Measurements from ENCODE around the gene SCRN2. TPM values are rescaled to one million over a fixed set of nuclear protein-coding genes. Genes with fewer than 3 reads are reported as not detected.

The SCRN2 gene
- total RNA-seq, 2 donors from 2014 or later, result 21.4 to 27.1 TPM

DNA sequence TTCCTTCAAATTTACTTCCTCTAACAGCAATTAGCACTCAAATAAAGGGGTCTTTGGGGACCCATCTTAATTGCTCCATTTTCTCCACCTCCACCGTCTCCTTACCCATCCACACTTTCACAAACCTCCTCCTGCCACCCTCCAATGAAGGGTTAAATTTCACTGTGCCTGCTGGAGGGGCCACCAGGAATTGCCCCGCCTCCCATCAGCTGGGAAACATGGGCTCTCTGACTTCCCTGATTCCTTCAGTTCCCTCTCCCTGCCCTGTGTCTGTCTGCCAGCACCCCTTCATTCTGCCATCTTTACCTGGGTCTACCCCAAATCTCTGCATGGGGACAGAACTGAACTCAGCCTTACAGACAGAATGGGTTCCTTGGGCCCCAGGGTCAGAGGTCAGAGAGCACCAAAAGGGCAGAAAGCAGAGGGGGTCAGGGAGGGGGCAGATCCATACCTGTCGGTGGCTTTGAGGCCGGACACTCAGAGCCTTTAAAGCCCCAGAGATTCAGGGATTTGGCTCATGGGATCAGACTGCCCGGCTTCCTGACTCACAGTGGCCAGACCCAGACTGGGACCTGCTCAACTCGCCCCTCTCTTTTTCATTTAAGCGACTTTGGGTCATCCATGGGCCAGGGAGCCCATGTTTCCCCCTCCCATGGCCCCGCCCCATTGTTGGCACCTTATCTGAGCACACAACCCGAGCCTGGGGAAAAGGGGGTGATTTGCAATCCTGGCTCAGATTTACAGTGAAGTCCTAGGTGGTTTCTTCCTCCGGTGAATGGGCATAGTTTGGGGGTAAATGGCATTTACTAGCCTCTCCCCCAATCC, 37.3 kb upstream of the SCRN2 start:
- Mint-ChIP-seq H3K4me1 (peaks cover 15% of the 10 kb centered on the region), H3K4me3 (peak overlapping the region; percentile 28), H3K27me3 (peaks cover 55% of the 10 kb centered on the region), H3K27ac (no peak overlapping the region), H3K36me3 (ENCODE audit: low read depth) (peaks cover 3% of the 10 kb centered on the region)
- no peak for DNase-seq
- H3K9me3 ChIP-seq (ENCODE audit: control insufficient read depth, low read length, poor library complexity, severe bottlenecking), result no peaks in the 10 kb centered on the region
- ATAC-seq, result no peak

DNA sequence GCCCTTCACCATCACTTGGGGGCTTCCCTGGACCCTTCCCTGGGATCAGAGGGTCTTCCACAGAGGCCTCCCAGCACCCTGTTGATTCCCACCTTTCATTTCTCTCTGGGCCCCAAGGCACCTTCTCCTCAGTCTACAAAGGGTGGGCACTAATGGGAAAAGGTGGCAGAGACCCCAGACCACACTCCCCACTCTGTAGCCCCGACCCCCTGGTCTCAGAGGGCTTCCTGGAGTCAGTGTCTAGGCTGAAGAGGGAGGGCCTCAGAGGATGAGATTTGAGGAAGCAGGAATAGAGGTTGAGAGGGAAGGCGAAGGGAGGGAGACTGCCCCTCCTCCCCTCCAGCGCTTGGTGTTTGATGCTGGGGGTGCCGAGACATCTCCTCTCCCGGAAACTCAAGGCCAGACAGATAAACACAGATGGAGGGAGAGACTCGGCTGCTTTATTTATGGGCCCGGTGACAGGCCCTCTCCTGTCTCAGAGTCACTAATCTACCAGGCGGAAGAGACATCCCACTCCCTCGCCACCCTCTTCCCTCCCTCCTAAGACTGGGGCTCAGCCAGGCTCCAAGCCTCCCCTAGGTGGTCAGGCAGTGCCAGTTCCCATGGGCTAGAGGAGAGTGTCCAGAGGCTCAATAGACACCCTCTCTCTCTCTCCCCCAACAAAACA, 36.4 kb upstream of the SCRN2 start:
- H3K4me1 Mint-ChIP-seq, result peaks cover 7% of the 10 kb centered on the region
- peaks cover 63% of the 10 kb centered on the region for H3K27me3 Mint-ChIP-seq
- no peak overlapping the region for H3K27ac Mint-ChIP-seq
- DNase-seq (no peak), ATAC-seq (no peak)
- no peak overlapping the region for H3K4me3 Mint-ChIP-seq
- H3K36me3 Mint-ChIP-seq (ENCODE audit: low read depth), result peaks cover 3% of the 10 kb centered on the region
- H3K9me3 ChIP-seq (ENCODE audit: control insufficient read depth, low read length, poor library complexity, severe bottlenecking), result no peaks in the 10 kb centered on the region

DNA sequence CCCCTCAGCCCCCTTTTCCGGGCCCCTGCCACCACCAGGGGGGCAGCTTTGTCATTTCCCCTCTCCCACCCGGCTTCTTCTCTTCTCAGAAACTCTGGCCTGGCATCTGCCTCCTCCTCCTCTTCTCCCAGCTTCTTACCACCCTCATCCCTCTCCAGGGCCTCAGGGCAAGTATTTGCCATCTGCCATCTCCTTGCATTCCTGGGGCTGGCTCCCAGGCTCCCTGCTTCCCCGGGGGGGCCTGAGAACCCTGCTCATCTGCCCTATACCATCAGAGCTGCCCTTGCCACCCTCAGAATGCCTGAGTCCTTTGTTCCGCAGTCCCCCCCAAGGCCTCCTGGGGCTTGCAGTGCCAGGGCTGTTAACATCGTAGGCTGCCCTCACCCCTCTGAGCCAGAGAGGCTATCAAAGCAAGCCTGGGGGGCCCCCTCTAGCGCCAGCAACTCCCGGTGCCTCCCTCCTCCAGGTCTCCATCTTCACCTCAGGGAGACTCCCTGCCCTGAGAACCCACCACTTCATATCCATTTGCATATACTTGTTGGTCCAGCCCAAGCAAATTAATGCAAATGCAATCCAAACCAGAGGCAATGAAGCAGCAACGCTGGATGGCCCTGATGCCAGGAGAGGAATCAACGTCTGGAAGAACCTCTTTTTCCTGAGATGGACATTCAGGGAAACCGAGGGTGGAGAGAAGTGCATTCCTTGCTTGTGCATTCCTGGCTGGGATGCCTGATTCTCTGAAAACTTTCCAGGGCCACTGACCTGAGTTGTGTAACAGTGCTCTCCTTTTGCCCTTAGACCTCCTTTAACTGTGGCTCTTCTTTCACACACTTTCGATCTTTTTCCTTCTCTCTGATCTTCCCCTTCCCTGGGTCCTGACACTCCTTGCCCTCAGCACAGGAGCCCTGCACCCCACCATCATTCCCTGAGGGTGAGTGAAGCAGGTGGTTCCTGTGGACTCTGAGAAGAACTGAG, 34.2 kb upstream of the SCRN2 start:
- Mint-ChIP-seq H3K4me3 (no peak overlapping the region), H3K27ac (no peak overlapping the region), H3K4me1 (peaks cover 7% of the 10 kb centered on the region), H3K36me3 (ENCODE audit: low read depth) (peaks cover 6% of the 10 kb centered on the region), H3K27me3 (peaks cover 77% of the 10 kb centered on the region)
- H3K9me3 ChIP-seq (ENCODE audit: control insufficient read depth, low read length, poor library complexity, severe bottlenecking), result no peaks in the 10 kb centered on the region
- ATAC-seq (no peak), DNase-seq (no peak)

DNA sequence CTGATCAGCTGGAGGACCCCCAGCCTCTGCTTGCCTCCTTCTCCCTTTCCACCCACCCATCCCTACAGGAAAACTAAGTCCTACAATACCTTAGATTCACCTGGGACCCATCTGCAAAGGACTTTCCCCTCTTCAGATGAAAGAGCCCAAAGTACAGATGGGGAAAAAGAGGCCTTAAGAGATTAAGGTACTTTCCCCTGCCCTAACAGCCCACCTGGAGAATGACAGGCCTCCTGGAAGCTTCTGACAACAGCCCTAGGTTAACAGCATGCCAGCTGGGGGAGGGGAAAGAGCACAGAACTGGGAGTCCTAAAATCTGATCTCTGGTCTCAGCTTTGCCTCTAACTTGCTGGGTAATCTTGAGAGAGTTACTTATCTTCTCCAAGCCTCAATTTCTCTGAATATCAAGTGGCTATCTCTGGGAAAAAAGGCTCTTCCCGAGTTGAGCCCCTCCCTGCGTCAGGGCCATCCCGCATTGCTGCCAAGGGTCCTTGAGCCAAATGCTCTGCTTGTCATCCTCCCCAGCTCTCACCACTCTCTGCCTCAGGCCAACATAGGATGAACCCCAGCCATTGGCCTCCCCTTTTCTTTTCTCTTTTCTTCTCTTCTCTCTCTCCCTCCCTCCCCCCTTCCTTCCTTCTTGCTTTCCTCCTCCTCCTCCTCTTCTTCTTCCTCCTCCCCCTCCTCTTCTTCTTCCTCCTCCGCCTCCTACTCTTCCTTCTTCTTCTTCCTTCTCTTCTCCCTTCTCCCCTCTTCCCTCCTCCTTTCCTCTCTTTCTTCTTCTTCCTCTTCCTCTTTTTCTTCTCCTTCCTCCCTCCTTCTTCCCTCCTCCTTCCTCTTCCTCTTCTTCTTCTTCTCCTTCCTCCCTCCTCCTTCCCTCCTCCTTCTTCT, 32.4 kb upstream of the SCRN2 start:
- ATAC-seq, result no peak
- Mint-ChIP-seq H3K4me1 (peaks cover 4% of the 10 kb centered on the region), H3K27me3 (peaks cover 84% of the 10 kb centered on the region), H3K4me3 (no peak overlapping the region), H3K36me3 (ENCODE audit: low read depth) (peaks cover 6% of the 10 kb centered on the region), H3K27ac (no peak overlapping the region)
- DNase-seq, result no peak
- H3K9me3 ChIP-seq (ENCODE audit: control insufficient read depth, low read length, poor library complexity, severe bottlenecking), result no peaks in the 10 kb centered on the region

- no peak for DNase-seq
- Mint-ChIP-seq H3K27ac (no peak overlapping the region), H3K27me3 (peaks cover 84% of the 10 kb centered on the region), H3K4me1 (peaks cover 2% of the 10 kb centered on the region), H3K36me3 (ENCODE audit: low read depth) (peaks cover 6% of the 10 kb centered on the region), H3K4me3 (no peak overlapping the region)
- H3K9me3 ChIP-seq (ENCODE audit: control insufficient read depth, low read length, poor library complexity, severe bottlenecking), result no peaks in the 10 kb centered on the region
- no peak for ATAC-seq
Measured at GRCh38 chr17:47872651-47873161, 31.6 kb upstream of the SCRN2 start.

DNA sequence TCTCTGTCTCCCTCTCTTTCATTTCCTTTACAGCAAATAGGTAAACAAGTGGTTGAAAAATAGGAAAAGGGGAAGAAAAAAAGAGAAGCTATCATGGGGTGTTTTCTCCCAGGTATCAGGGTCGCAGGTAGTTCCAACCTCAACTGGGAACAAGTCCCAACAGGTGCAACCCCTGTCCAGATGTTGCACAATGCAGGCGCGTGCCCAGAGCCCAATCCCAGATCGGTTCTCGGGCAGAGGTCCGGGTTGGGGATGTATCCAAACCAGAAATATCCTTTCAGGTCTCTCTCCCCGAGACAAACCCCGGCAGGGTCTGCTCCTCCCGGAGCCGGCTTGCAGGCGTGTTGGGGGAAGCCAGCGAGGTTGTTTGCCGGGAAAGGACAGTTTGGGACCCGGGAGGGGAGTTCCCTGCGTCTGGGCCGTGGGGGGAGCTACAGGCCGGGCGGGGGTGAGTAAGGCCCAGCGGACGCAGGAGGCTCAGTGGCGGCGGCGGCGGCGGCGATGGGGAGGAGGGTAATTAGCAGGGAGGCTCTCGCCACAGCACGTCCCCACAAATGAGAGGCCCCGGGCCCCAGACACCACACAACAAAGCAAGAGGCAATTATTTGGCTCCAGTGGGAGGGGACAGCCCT, 31.1 kb upstream of the SCRN2 start:
- peaks cover 80% of the 10 kb centered on the region for H3K27me3 Mint-ChIP-seq
- no peaks in the 10 kb centered on the region for H3K4me1 Mint-ChIP-seq
- ATAC-seq (no peak), DNase-seq (no peak)
- peaks cover 6% of the 10 kb centered on the region for H3K36me3 Mint-ChIP-seq (ENCODE audit: low read depth)
- H3K4me3 Mint-ChIP-seq, result no peak overlapping the region
- H3K9me3 ChIP-seq (ENCODE audit: control insufficient read depth, low read length, poor library complexity, severe bottlenecking), result no peaks in the 10 kb centered on the region
- H3K27ac Mint-ChIP-seq, result no peak overlapping the region

DNA sequence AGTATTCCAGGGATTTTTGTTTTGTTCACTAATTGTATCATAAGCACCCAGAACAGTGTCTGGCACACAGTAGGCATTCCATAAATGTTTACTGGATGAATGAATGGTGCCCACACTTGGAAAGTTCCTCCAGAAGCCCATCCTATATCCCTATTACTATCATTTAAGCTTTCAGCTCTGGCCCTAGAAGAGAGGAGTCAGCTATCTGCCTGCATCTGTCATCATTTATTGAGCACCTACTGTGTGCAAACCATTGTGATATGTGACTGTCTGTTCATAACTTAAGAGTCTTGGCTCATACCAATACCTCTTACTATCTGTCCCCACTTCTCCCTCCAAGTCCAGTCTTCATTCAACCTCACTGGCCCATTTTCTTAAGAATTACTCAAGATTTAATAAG, 30.0 kb upstream of the SCRN2 start:
- Mint-ChIP-seq H3K4me3 (no peak overlapping the region), H3K27ac (no peak overlapping the region), H3K4me1 (no peaks in the 10 kb centered on the region), H3K27me3 (peaks cover 81% of the 10 kb centered on the region), H3K36me3 (ENCODE audit: low read depth) (peaks cover 6% of the 10 kb centered on the region)
- DNase-seq (no peak), ATAC-seq (no peak)
- no peaks in the 10 kb centered on the region for H3K9me3 ChIP-seq (ENCODE audit: control insufficient read depth, low read length, poor library complexity, severe bottlenecking)

DNA sequence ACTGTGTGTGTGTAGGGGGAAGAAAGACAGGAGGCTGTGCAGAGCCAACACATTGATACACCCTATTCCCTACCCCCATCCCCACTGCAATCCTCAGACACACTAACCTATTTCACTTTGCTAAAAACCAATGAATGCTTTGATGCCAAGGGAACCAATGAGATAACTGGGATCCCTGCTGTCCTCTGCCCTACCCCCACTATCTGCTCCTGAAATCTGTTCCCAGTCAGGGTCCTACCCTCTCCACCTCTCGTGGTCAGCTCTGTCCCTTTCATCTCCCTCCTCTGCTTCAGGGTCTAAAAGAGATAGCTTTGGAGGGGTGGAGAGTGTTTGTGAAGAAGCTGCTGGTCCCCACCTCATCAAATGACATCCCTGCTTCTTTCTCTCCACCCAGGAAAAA, 29.0 kb upstream of the SCRN2 start:
- H3K9me3 ChIP-seq (ENCODE audit: control insufficient read depth, low read length, poor library complexity, severe bottlenecking), result no peaks in the 10 kb centered on the region
- ATAC-seq (no peak), DNase-seq (no peak)
- H3K27me3 Mint-ChIP-seq, result peaks cover 76% of the 10 kb centered on the region
- H3K36me3 Mint-ChIP-seq (ENCODE audit: low read depth), result peaks cover 4% of the 10 kb centered on the region
- peaks cover 4% of the 10 kb centered on the region for H3K4me1 Mint-ChIP-seq
- no peak overlapping the region for H3K27ac Mint-ChIP-seq
- H3K4me3 Mint-ChIP-seq, result no peak overlapping the region

DNA sequence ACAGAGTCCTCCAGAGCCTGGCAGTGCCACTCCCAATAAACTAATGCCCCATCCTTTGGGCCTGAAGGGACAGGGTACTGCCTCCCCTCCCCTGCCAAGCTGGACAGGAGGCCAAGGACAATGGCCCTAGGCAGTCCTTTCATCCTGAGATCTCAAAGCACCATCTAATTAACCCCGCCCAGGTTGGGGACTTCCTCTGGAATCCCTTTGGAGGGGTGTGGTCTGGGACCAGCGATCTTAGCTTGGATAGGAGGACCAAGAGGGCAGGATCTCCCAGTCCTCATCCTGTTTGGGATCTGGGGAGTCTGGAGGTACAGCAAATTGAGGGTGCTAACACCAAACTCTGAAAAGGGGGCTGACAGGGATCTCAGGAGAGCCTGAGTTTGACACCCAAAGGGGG, 28.0 kb upstream of the SCRN2 start:
- Mint-ChIP-seq H3K27ac (no peak overlapping the region), H3K4me1 (peaks cover 7% of the 10 kb centered on the region), H3K36me3 (ENCODE audit: low read depth) (peaks cover 4% of the 10 kb centered on the region), H3K27me3 (peaks cover 67% of the 10 kb centered on the region), H3K4me3 (no peak overlapping the region)
- ATAC-seq (no peak), DNase-seq (no peak)
- H3K9me3 ChIP-seq (ENCODE audit: control insufficient read depth, low read length, poor library complexity, severe bottlenecking), result no peaks in the 10 kb centered on the region

- H3K4me3 Mint-ChIP-seq, result no peak overlapping the region
- H3K36me3 Mint-ChIP-seq (ENCODE audit: low read depth), result peaks cover 6% of the 10 kb centered on the region
- no peak overlapping the region for H3K27ac Mint-ChIP-seq
- ATAC-seq (no peak), DNase-seq (no peak)
- peaks cover 7% of the 10 kb centered on the region for H3K4me1 Mint-ChIP-seq
- H3K27me3 Mint-ChIP-seq, result peaks cover 55% of the 10 kb centered on the region
- H3K9me3 ChIP-seq (ENCODE audit: control insufficient read depth, low read length, poor library complexity, severe bottlenecking), result no peaks in the 10 kb centered on the region
Measured at GRCh38 chr17:47867813-47868533, 26.9 kb upstream of the SCRN2 start.

DNA sequence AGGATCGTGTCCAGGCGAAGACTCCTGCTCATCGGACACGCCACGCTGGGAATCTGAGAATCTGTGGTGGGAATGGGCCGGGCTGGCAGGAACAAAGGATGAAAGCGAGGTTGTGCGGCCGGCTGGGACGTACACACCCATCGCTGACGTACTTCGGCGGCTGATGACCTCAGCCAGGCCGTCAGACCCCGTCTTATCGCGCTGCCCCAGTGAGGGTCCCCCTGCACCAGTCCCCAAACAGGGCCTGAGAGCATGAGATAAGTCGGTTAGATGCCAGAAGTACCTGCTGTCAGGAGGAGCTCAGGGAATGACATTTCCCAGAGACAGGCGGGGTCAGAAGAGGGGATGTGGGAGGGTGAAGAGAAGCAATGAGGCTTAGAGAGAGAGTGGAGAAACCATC, 25.9 kb upstream of the SCRN2 start:
- Mint-ChIP-seq H3K4me3 (no peak overlapping the region), H3K27me3 (peaks cover 48% of the 10 kb centered on the region), H3K36me3 (ENCODE audit: low read depth) (peaks cover 6% of the 10 kb centered on the region), H3K4me1 (peaks cover 9% of the 10 kb centered on the region), H3K27ac (no peak overlapping the region)
- no peaks in the 10 kb centered on the region for H3K9me3 ChIP-seq (ENCODE audit: control insufficient read depth, low read length, poor library complexity, severe bottlenecking)
- DNase-seq, result no peak
- ATAC-seq, result no peak
